ENCODE measurements around the gene FOXB1. TPM values are rescaled to one million over a fixed set of nuclear protein-coding genes. Genes with fewer than 3 reads are reported as not detected.

FOXB1 gene
- total RNA-seq, 1 donor from 2014 or later: 7.3 TPM

GRCh38 chr15:60006203-60006862, 2.2 kb downstream of the FOXB1 start:
- H3K36me3 Mint-ChIP-seq: no peaks in the 10 kb centered on the region

GRCh38 chr15:60006873-60007272, 2.8 kb downstream of the FOXB1 start:
- DNase-seq (ENCODE audit: low spot score): peak; percentile 42
- no peak overlapping the region for H3K9ac ChIP-seq
- peaks cover 59% of the 10 kb centered on the region for H3K4me1 ChIP-seq
- H3K27ac Mint-ChIP-seq: peak overlapping the region; percentile 91
- H3K79me2 ChIP-seq (ENCODE audit: low read depth): peaks cover 57% of the 10 kb centered on the region
- TF ChIP-seq CTCF (IDR thresholded peaks at IDR 0.05): no peak
- no peak for TF ChIP-seq EZH2 (IDR thresholded peaks at IDR 0.05)
- no peak for TF ChIP-seq EZH2phosphoT487 (IDR thresholded peaks at IDR 0.05)
- H3K4me2 ChIP-seq: peak overlapping the region; percentile 97
- H4K20me1 ChIP-seq (ENCODE audit: low read depth): peaks cover 28% of the 10 kb centered on the region
- H3K36me3 ChIP-seq: no peaks in the 10 kb centered on the region
- peak overlapping the region; percentile 69 for H3K4me3 ChIP-seq
- H3K27me3 Mint-ChIP-seq (ENCODE audit: insufficient read depth, low read depth): peaks cover 13% of the 10 kb centered on the region
- no peak overlapping the region for H3K27ac ChIP-seq
- H2AFZ ChIP-seq (replicated peaks): no peak overlapping the region
- peaks cover 82% of the 10 kb centered on the region for H3F3A ChIP-seq (ENCODE audit: low read depth)
- peak overlapping the region; percentile 94 for H3K4me3 Mint-ChIP-seq
- H3K9me3 Mint-ChIP-seq: no peaks in the 10 kb centered on the region
- no peaks in the 10 kb centered on the region for H3K36me3 Mint-ChIP-seq
- peaks cover 58% of the 10 kb centered on the region for H3K27me3 ChIP-seq
- no peaks in the 10 kb centered on the region for H3K9me3 ChIP-seq (ENCODE audit: low read depth)
- H3K4me1 Mint-ChIP-seq: peaks cover 67% of the 10 kb centered on the region

More at GRCh38 chr15:60006203-60006862, 2.2 kb downstream of the FOXB1 start:
- no peak overlapping the region for H3K27ac ChIP-seq
- peak overlapping the region; percentile 69 for H3K4me3 ChIP-seq
- peak overlapping the region; percentile 35 for H2AFZ ChIP-seq (replicated peaks)
- peak overlapping the region; percentile 91 for H3K27ac Mint-ChIP-seq
- H3K9ac ChIP-seq: no peak overlapping the region
- no peaks in the 10 kb centered on the region for H3K36me3 ChIP-seq
- H4K20me1 ChIP-seq (ENCODE audit: low read depth): peaks cover 34% of the 10 kb centered on the region
- peaks cover 63% of the 10 kb centered on the region for H3K27me3 ChIP-seq
- H3K79me2 ChIP-seq (ENCODE audit: low read depth): peaks cover 63% of the 10 kb centered on the region
- peaks cover 16% of the 10 kb centered on the region for H3K27me3 Mint-ChIP-seq (ENCODE audit: insufficient read depth, low read depth)
- DNase-seq (ENCODE audit: low spot score): peak; percentile 95
- peak overlapping the region; percentile 94 for H3K4me3 Mint-ChIP-seq
- no peak for TF ChIP-seq EZH2 (IDR thresholded peaks at IDR 0.05)
- TF ChIP-seq EZH2phosphoT487 (IDR thresholded peaks at IDR 0.05): no peak
- no peak for TF ChIP-seq CTCF (IDR thresholded peaks at IDR 0.05)
- peak overlapping the region; percentile 97 for H3K4me2 ChIP-seq
- peaks cover 67% of the 10 kb centered on the region for H3K4me1 Mint-ChIP-seq
- H3K9me3 Mint-ChIP-seq: no peaks in the 10 kb centered on the region
- H3K4me1 ChIP-seq: peaks cover 59% of the 10 kb centered on the region
- H3K9me3 ChIP-seq (ENCODE audit: low read depth): no peaks in the 10 kb centered on the region
- H3F3A ChIP-seq (ENCODE audit: low read depth): peaks cover 83% of the 10 kb centered on the region

GRCh38 chr15:60009124-60009960, 5.2 kb downstream of the FOXB1 start:
- Histone ChIP-seq H3K9me3 (ENCODE audit: low read depth) (no peaks in the 10 kb centered on the region), H3K79me2 (ENCODE audit: low read depth) (peaks cover 37% of the 10 kb centered on the region), H3K9ac (no peak overlapping the region), H3K36me3 (no peaks in the 10 kb centered on the region), H2AFZ (replicated peaks) (no peak overlapping the region), H3K27ac (no peak overlapping the region), H3K4me1 (peaks cover 69% of the 10 kb centered on the region), H3F3A (ENCODE audit: low read depth) (peaks cover 74% of the 10 kb centered on the region), H3K4me2 (peak overlapping the region; percentile 97), H3K4me3 (peak overlapping the region; percentile 33), H3K27me3 (peaks cover 38% of the 10 kb centered on the region), H4K20me1 (ENCODE audit: low read depth) (peaks cover 10% of the 10 kb centered on the region)
- TF ChIP-seq EZH2phosphoT487 (IDR thresholded peaks at IDR 0.05) (no peak), EZH2 (IDR thresholded peaks at IDR 0.05) (no peak), CTCF (IDR thresholded peaks at IDR 0.05) (no peak)
- no peaks in the 10 kb centered on the region for H3K9me3 Mint-ChIP-seq
- H3K4me3 Mint-ChIP-seq: peak overlapping the region; percentile 72
- no peak for DNase-seq (ENCODE audit: low spot score)
- no peaks in the 10 kb centered on the region for H3K36me3 Mint-ChIP-seq
- H3K27me3 Mint-ChIP-seq (ENCODE audit: insufficient read depth, low read depth): no peaks in the 10 kb centered on the region
- H3K4me1 Mint-ChIP-seq: peaks cover 67% of the 10 kb centered on the region
- peak overlapping the region; percentile 42 for H3K27ac Mint-ChIP-seq

Measured in neural progenitor cell (in vitro differentiated cells).